Chondrocyte (in vitro differentiated cells): Measurements from ENCODE around the gene AGGF1. TPM values are rescaled to one million over a fixed set of nuclear protein-coding genes. Genes with fewer than 3 reads are reported as not detected.

ENCODE experiments used
- DNase-seq: peaks from one replicate; pipeline ENCODE4 v3.0.0; 2021; ENCODE audit warnings: mixed read lengths, low spot score
- H3K27ac Mint-ChIP-seq: one replicate; pipeline ENCODE4 v1.8.0; 2021; ENCODE audit warnings: mild to moderate bottlenecking, moderate library complexity, mixed read lengths; ENCODE audit not compliant: unreplicated experiment
- H3K27me3 Mint-ChIP-seq: 2 replicates; pipeline ENCODE4 v1.8.0; 2021; ENCODE audit warnings: low read depth, mixed read lengths
- H3K36me3 Mint-ChIP-seq: 2 replicates; pipeline ENCODE4 v1.8.0; 2021; ENCODE audit warnings: low read depth, mixed read lengths
- H3K4me1 Mint-ChIP-seq: 2 replicates; pipeline ENCODE4 v1.8.0; 2021; ENCODE audit warnings: low read depth, mild to moderate bottlenecking, mixed read lengths
- H3K4me3 Mint-ChIP-seq: one replicate; pipeline ENCODE4 v1.8.0; 2021; ENCODE audit warnings: mild to moderate bottlenecking, moderate library complexity, mixed read lengths; ENCODE audit not compliant: unreplicated experiment
- H3K9me3 Mint-ChIP-seq: 2 replicates; pipeline ENCODE4 v1.8.0; 2021; ENCODE audit warnings: low read depth, mixed read lengths
- CTCF ChIP-seq: fragments of 200-600 bp; sonication (generic); IDR thresholded peaks from 2 replicates; pipeline ENCODE4 v1.5.0; 2021; ENCODE audit warnings: antibody characterized with exemption, mild to moderate bottlenecking, moderate library complexity
- total RNA-seq: library from RNA; stranded (reverse); gene quantifications from 3 replicates; pipeline ENCODE4 v1.2.1, GENCODE V29; 2021

The AGGF1 gene
- total RNA-seq, 1 donor from 2014 or later, result 17.4 TPM

GRCh38 chr5:77080905-77081304 is 50.7 kb downstream of the AGGF1 start:
- Mint-ChIP-seq H3K9me3 (no peaks in the 10 kb centered on the region), H3K36me3 (peaks cover 8% of the 10 kb centered on the region), H3K4me1 (peaks cover 22% of the 10 kb centered on the region), H3K27ac (no peak overlapping the region), H3K4me3 (no peak overlapping the region), H3K27me3 (no peaks in the 10 kb centered on the region)
- no peak for TF ChIP-seq CTCF
- DNase-seq, result no peak

GRCh38 chr5:77082280-77082679 is 52.1 kb downstream of the AGGF1 start:
- Mint-ChIP-seq H3K36me3 (peaks cover 8% of the 10 kb centered on the region), H3K4me1 (peaks cover 25% of the 10 kb centered on the region), H3K4me3 (no peak overlapping the region), H3K27ac (no peak overlapping the region), H3K9me3 (no peaks in the 10 kb centered on the region), H3K27me3 (no peaks in the 10 kb centered on the region)
- DNase-seq, result no peak
- TF ChIP-seq CTCF, result no peak

GRCh38 chr5:77083088-77083487 is 52.9 kb downstream of the AGGF1 start:
- Mint-ChIP-seq H3K9me3 (no peaks in the 10 kb centered on the region), H3K27ac (no peak overlapping the region), H3K36me3 (peaks cover 8% of the 10 kb centered on the region), H3K4me3 (no peak overlapping the region), H3K27me3 (no peaks in the 10 kb centered on the region), H3K4me1 (peaks cover 28% of the 10 kb centered on the region)
- DNase-seq, result no peak
- TF ChIP-seq CTCF, result no peak

- peaks cover 33% of the 10 kb centered on the region for H3K4me1 Mint-ChIP-seq
- H3K27me3 Mint-ChIP-seq, result no peaks in the 10 kb centered on the region
- no peaks in the 10 kb centered on the region for H3K9me3 Mint-ChIP-seq
- DNase-seq, result no peak
- H3K27ac Mint-ChIP-seq, result peak overlapping the region; percentile 100
- no peak for TF ChIP-seq CTCF
- H3K36me3 Mint-ChIP-seq, result peaks cover 10% of the 10 kb centered on the region
- H3K4me3 Mint-ChIP-seq, result peak overlapping the region; percentile 89
Observed at GRCh38 chr5:77086368-77086688, 56.1 kb downstream of the AGGF1 start.

GRCh38 chr5:77086689-77087483 is 56.7 kb downstream of the AGGF1 start, which contains the start of gene ZBED3:
Gene ZBED3 (minus strand): TSS chr5:77087285. CDS start chr5:77077878, 9,407 bp downstream.
- H3K27me3 Mint-ChIP-seq, result no peaks in the 10 kb centered on the region
- no peaks in the 10 kb centered on the region for H3K9me3 Mint-ChIP-seq
- H3K27ac Mint-ChIP-seq, result peak within 1 kb of the TSS; percentile 100
- H3K36me3 Mint-ChIP-seq, result peaks cover 7% of the 10 kb centered on the region
- TF ChIP-seq CTCF, result peak; percentile 74
- DNase-seq, result peak; percentile 89
- peaks cover 33% of the 10 kb centered on the region for H3K4me1 Mint-ChIP-seq
- H3K4me3 Mint-ChIP-seq, result peak within 1 kb of the TSS; percentile 89
